K562 (cell line): Measurements from ENCODE around the gene TLX2. TPM values are rescaled to one million over a fixed set of nuclear protein-coding genes. Genes with fewer than 3 reads are reported as not detected.

Experiments used
- CBFB ChIP-seq: sonication (generic); formaldehyde crosslinking; IDR thresholded peaks from 2 replicates; pipeline ENCODE4 v1.4.0; 2020; ENCODE audit warnings: mild to moderate bottlenecking, missing genetic modification reagents
- CSDE1 ChIP-seq, 2 experiments: fragments of 450-650 bp; IDR thresholded peaks; 2 replicates each; pipeline ENCODE4 v1.6.1; 2016; ENCODE audit warnings: mild to moderate bottlenecking in 1 of 2
- EGR1 ChIP-seq: fragments of 450-650 bp; conservative IDR thresholded peaks from 2 replicates; pipeline ENCODE4 v1.6.1; 2017; ENCODE audit warnings: mild to moderate bottlenecking
- EHMT2 ChIP-seq: fragments of 450-650 bp; IDR thresholded peaks from 2 replicates; pipeline ENCODE4 v1.6.1; 2018; ENCODE audit warnings: antibody characterized with exemption
- ETV1 ChIP-seq: fragments of 450-650 bp; conservative IDR thresholded peaks from 2 replicates; pipeline ENCODE4 v1.6.1; 2016; ENCODE audit warnings: missing genetic modification characterization, control low read depth, low read depth, missing compliant biosample characterization
- HDAC8 ChIP-seq: fragments of 450-650 bp; IDR thresholded peaks from 2 replicates; pipeline ENCODE4 v1.6.1; 2016; ENCODE audit warnings: mild to moderate bottlenecking, missing genetic modification characterization, moderate library complexity, missing compliant biosample characterization
- LCOR ChIP-seq: sonication (generic); formaldehyde crosslinking; IDR thresholded peaks from 2 replicates; pipeline ENCODE4 v1.8.0; 2022; ENCODE audit warnings: mild to moderate bottlenecking, missing genetic modification reagents
- LEF1 ChIP-seq: fragments of 450-650 bp; IDR thresholded peaks from 2 replicates; pipeline ENCODE4 v1.6.1; 2016; ENCODE audit warnings: mild to moderate bottlenecking
- NEUROD1 ChIP-seq: fragments of 150-350 bp; IDR thresholded peaks from 2 replicates; pipeline ENCODE4 v1.6.1; 2014; ENCODE audit warnings: borderline replicate concordance, low read length, low read depth; ENCODE audit not compliant: partially characterized antibody
- NR3C1 ChIP-seq: sonication (generic); formaldehyde crosslinking; IDR thresholded peaks from 2 replicates; pipeline ENCODE4 v1.8.1; 2022; ENCODE audit warnings: missing genetic modification reagents
- NRF1 ChIP-seq, 2 experiments: fragments of 450-650 bp; IDR thresholded peaks in 1 of 2; conservative IDR thresholded peaks in 1 of 2; 2 replicates each; pipeline ENCODE4 v1.6.1; 2014; ENCODE audit warnings: mild to moderate bottlenecking in 2 of 2
- RUNX1 ChIP-seq: sonication (generic); IDR thresholded peaks from 2 replicates; pipeline ENCODE4 v1.6.1; 2016; ENCODE audit warnings: antibody characterized with exemption, low read depth
- SAFB ChIP-seq: fragments of 200-400 bp; formaldehyde crosslinking; IDR thresholded peaks from 2 replicates; pipeline ENCODE4 v1.6.1; 2017; ENCODE audit warnings: low read depth, low read length, borderline replicate concordance
- SMAD2 ChIP-seq: fragments of 150-350 bp; IDR thresholded peaks from 2 replicates; pipeline ENCODE4 v1.6.1; 2014; ENCODE audit warnings: low read depth, mild to moderate bottlenecking, low read length
- YBX1 ChIP-seq: fragments of 450-650 bp; IDR thresholded peaks from 2 replicates; pipeline ENCODE4 v1.7.1; 2016; ENCODE audit warnings: mild to moderate bottlenecking
- ZBED1 ChIP-seq: IDR thresholded peaks from 2 replicates; pipeline ENCODE4 v1.6.1; 2014
- ZNF165 ChIP-seq: fragments of 250-450 bp; sonication (Bioruptor Pico); IDR thresholded peaks from 2 replicates; pipeline ENCODE4 v1.4.0; 2020; ENCODE audit warnings: borderline replicate concordance
- ZNF436 ChIP-seq: fragments of 250-450, 450-650 bp; sonication (Bioruptor Pico); formaldehyde crosslinking; IDR thresholded peaks from 2 replicates; pipeline ENCODE4 v1.7.0; 2020; ENCODE audit warnings: mild to moderate bottlenecking
- ZNF583 ChIP-seq: fragments of 250-450 bp; sonication (Bioruptor Pico); IDR thresholded peaks from 2 replicates; pipeline ENCODE4 v1.4.0; 2020
- ZNF668 ChIP-seq: fragments of 250-450 bp; sonication (Bioruptor Pico); IDR thresholded peaks from 2 replicates; pipeline ENCODE4 v1.8.0; 2022; ENCODE audit warnings: mild to moderate bottlenecking, inconsistent platforms
- ZSCAN32 ChIP-seq: fragments of 450-650 bp; formaldehyde crosslinking; IDR thresholded peaks from 2 replicates; pipeline ENCODE4 v1.4.0; 2020; ENCODE audit warnings: mild to moderate bottlenecking, moderate library complexity
- polyA plus RNA-seq, 8 experiments: library from polyadenylated mRNA; depleted of rRNA in 4 of 8; stranded (reverse) in 5 of 8; unstranded in 3 of 8; fragments of >200 nt; fragmentation: Nextera tagmentation in 2 of 8; fragmentation: Illumina TruSeq in 1 of 8; extraction: Ambion mirVana in 2 of 8; extraction: Trizol in 1 of 8; gene quantifications; 2 replicates each; pipeline versions ENCODE4 v1.2.1 to v1.2.3, GENCODE V29; 2011 to 2014; ENCODE audit warnings: inconsistent platforms in 1 of 8, missing spikeins in 1 of 8
- total RNA-seq, 7 experiments: library from RNA; depleted of rRNA in 6 of 7; stranded (reverse); fragments of >200 nt in 6 of 7; fragmentation: Illumina TruSeq in 2 of 7; extraction: Trizol in 2 of 7; gene quantifications; 2 replicates each; pipeline versions ENCODE4 v1.2.1 to v1.2.3, GENCODE V29; 2011 to 2021; ENCODE audit warnings: low replicate concordance in 1 of 7
- TF ChIP-seq, protein P1 (sequence below): sonication (generic); formaldehyde crosslinking; IDR thresholded peaks from 2 replicates; pipeline ENCODE4 v1.8.0; 2022; ENCODE audit warnings: mild to moderate bottlenecking, missing genetic modification reagents
- TF ChIP-seq, protein P2 (sequence below): sonication (generic); formaldehyde crosslinking; IDR thresholded peaks from 2 replicates; pipeline ENCODE4 v1.9.0; 2022; ENCODE audit warnings: mild to moderate bottlenecking, missing genetic modification reagents
- TF ChIP-seq, protein P3 (sequence below): conservative IDR thresholded peaks from 2 replicates; pipeline ENCODE4 v1.6.1; 2011; ENCODE audit warnings: low read depth, mild to moderate bottlenecking, low read length; ENCODE audit not compliant: control insufficient read depth
- TF ChIP-seq, protein P4 (sequence below): IDR thresholded peaks from 2 replicates; pipeline ENCODE4 v1.6.1; 2012; ENCODE audit warnings: low read depth, low read length, improper control_type of control experiment, borderline replicate concordance
- TF ChIP-seq, protein P5 (sequence below): fragments of 250-450 bp; sonication (Bioruptor Pico); IDR thresholded peaks from 2 replicates; pipeline ENCODE4 v1.5.0; 2021

TLX2 gene
- total and polyA plus RNA-seq, 9 of the 15 experiments (the other 6 are each of a cell fraction or from before 2014, with no cell fraction given), result not detected

DNA sequence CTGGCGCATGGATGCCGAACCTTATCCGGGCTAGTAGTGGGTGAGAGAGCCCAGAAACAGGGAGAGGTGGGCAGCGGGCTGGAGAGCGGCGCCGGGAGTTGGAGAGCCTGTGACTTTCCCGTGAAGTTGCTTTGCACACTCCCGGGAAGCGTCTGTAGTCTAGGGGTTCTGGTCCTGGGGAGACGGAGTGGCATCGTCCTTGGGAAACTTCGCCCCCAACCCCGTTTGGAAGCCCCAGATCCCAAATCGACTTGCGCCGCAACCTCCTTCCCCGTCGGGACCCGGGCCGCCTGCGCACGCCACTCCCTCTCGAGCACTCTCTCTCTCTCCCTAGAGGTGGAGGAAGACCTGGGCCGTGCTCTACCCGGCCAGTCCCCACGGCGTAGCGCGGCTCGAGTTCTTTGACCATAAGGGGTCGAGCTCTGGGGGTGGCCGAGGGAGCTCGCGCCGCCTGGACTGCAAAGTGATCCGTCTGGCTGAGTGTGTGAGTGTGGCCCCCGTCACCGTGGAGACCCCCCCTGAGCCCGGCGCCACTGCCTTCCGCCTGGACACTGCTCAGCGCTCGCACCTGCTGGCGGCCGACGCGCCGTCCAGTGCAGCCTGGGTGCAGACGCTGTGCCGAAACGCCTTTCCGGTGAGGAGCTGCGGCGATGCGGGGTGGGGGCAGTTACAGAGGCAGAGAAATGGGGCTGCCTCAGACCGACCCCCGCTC is 40.7 kb downstream of the TLX2 start (continued):
- TF ChIP-seq LCOR (CRISPR knock-in tag), result no peak
- TF ChIP-seq LEF1, result no peak
- TF ChIP-seq ZNF668 (CRISPR knock-in tag), result no peak
- no peak for TF ChIP-seq ETV1 (tag)
- no peak for TF ChIP-seq SMAD2
- TF ChIP-seq ZSCAN32 (CRISPR knock-in tag), result no peak
- TF ChIP-seq NRF1 (conservative IDR thresholded peaks at IDR 0.05 in 1 of 2, IDR thresholded peaks at IDR 0.05 in 1 of 2), result peak; percentile 89 to 91
- no peak for TF ChIP-seq NEUROD1
- no peak for TF ChIP-seq SAFB
- TF ChIP-seq YBX1, result no peak
- TF ChIP-seq CBFB (CRISPR knock-in tag), result no peak
- TF ChIP-seq, protein P1, sequence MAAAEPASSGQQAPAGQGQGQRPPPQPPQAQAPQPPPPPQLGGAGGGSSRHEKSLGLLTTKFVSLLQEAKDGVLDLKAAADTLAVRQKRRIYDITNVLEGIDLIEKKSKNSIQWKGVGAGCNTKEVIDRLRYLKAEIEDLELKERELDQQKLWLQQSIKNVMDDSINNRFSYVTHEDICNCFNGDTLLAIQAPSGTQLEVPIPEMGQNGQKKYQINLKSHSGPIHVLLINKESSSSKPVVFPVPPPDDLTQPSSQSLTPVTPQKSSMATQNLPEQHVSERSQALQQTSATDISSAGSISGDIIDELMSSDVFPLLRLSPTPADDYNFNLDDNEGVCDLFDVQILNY, result no peak
- TF ChIP-seq ZNF165, result no peak
- TF ChIP-seq, protein P2, sequence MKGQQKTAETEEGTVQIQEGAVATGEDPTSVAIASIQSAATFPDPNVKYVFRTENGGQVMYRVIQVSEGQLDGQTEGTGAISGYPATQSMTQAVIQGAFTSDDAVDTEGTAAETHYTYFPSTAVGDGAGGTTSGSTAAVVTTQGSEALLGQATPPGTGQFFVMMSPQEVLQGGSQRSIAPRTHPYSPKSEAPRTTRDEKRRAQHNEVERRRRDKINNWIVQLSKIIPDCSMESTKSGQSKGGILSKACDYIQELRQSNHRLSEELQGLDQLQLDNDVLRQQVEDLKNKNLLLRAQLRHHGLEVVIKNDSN (CRISPR knock-in tag), result no peak
- TF ChIP-seq, protein P3, sequence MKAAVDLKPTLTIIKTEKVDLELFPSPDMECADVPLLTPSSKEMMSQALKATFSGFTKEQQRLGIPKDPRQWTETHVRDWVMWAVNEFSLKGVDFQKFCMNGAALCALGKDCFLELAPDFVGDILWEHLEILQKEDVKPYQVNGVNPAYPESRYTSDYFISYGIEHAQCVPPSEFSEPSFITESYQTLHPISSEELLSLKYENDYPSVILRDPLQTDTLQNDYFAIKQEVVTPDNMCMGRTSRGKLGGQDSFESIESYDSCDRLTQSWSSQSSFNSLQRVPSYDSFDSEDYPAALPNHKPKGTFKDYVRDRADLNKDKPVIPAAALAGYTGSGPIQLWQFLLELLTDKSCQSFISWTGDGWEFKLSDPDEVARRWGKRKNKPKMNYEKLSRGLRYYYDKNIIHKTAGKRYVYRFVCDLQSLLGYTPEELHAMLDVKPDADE, result peak; percentile 58; the same call in 1 of the 2 replicates
- TF ChIP-seq, protein P4, sequence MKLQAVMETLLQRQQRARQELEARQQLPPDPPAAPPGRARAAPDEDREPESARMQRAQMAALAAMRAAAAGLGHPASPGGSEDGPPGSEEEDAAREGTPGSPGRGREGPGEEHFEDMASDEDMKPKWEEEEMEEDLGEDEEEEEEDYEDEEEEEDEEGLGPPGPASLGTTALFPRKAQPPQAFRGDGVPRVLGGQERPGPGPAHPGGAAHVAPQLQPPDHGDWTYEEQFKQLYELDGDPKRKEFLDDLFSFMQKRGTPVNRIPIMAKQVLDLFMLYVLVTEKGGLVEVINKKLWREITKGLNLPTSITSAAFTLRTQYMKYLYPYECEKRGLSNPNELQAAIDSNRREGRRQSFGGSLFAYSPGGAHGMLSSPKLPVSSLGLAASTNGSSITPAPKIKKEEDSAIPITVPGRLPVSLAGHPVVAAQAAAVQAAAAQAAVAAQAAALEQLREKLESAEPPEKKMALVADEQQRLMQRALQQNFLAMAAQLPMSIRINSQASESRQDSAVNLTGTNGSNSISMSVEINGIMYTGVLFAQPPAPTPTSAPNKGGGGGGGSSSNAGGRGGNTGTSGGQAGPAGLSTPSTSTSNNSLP, result no peak
- TF ChIP-seq, protein P5, sequence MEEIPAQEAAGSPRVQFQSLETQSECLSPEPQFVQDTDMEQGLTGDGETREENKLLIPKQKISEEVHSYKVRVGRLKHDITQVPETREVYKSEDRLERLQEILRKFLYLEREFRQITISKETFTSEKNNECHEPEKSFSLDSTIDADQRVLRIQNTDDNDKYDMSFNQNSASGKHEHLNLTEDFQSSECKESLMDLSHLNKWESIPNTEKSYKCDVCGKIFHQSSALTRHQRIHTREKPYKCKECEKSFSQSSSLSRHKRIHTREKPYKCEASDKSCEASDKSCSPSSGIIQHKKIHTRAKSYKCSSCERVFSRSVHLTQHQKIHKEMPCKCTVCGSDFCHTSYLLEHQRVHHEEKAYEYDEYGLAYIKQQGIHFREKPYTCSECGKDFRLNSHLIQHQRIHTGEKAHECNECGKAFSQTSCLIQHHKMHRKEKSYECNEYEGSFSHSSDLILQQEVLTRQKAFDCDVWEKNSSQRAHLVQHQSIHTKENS (CRISPR knock-in tag), result no peak
- no peak for TF ChIP-seq EHMT2
- TF ChIP-seq ZBED1, result no peak
- TF ChIP-seq NR3C1 (CRISPR knock-in tag), result 0 out of 2 replicates have a peak, but pooled peaks have one; percentile 50
- TF ChIP-seq CSDE1 (IDR thresholded peaks at IDR 0.05), result no peak
- TF ChIP-seq HDAC8, result no peak
- no peak for TF ChIP-seq ZNF583 (CRISPR knock-in tag)
- TF ChIP-seq ZNF436, result no peak
- no peak for TF ChIP-seq EGR1
- no peak for TF ChIP-seq RUNX1
